NCI-H1105 treated with DMSO at 0.1 percent for 48 hours (cell line): ENCODE measurements around the gene RHOB.

Source experiments
- DNase-seq: peaks from one replicate; lab custom pipeline; 2025; lab: John Stamatoyannopoulos, UW

The RHOB gene

DNA sequence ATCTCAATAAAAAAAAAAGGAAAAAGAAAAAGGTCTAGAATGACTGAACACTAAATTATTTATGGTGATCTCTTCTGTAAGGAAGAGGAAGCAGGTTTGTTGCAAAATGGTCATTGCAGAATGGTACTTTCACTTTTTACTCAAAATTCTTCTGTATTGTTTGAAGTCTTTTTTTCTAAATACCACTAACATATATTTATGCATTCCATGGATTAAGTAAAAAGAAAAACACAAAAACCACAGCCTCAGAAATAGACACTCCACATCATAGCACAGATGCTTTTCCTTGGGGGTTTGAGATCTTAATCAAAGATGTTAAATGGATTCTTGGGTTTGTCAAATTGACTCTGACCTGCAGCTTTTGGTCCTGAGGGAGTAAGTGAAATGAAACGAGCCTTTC lies 47.4 kb downstream of the RHOB start:
- DNase-seq: no peak

GRCh38 chr2:20496076-20496872 lies 49.4 kb downstream of the RHOB start:
- no peak for DNase-seq

DNA sequence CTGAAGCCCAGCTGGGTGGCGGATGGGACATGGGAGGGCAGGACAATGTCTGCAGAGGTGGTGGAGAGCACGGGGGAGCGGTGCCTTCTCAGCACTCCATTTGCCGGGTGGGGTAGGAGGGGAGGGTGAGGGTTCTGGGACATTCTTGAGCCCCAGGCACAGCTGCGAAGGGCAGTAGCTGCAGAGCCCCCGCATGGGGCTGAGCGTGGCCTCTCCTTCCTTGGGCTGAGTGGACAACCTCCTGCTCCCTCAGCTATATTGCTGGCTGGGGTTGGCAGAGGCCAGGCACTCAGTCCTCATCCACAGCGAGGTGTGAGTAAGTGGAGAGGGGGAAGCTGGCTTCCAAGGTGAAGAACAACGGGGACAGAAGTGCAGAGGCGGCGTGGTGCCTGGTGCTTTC lies 50.1 kb downstream of the RHOB start:
- DNase-seq: no peak
